Astrocyte (in vitro differentiated cells and primary cell): ENCODE measurements around the gene CCDC102B. TPM values are rescaled to one million over a fixed set of nuclear protein-coding genes. Genes with fewer than 3 reads are reported as not detected.

Experiments used
- DNase-seq: peaks from one replicate; pipeline ENCODE4 v3.0.0-alpha.2; 2010; ENCODE audit warnings: low read depth
- FAIRE-seq: peaks from 2 replicates; lab custom pipeline; 2011; peaks lifted over from hg19 to GRCh38; lab: Jason Lieb, UNC
- H2AFZ ChIP-seq: 2 replicates; pipeline ENCODE4 v1.6.0; 2012; ENCODE audit warnings: low read depth, low read length, inconsistent platforms
- H3K27ac ChIP-seq: 2 replicates; pipeline ENCODE4 v1.5.1; 2011; ENCODE audit warnings: low read depth, low read length, inconsistent platforms
- H3K27me3 ChIP-seq: 2 replicates; pipeline ENCODE4 v1.6.0; 2011; ENCODE audit warnings: low read length, inconsistent platforms; ENCODE audit not compliant: insufficient read depth
- H3K36me3 ChIP-seq: 2 replicates; pipeline ENCODE4 v1.5.1; 2011; ENCODE audit warnings: low read length, inconsistent platforms; ENCODE audit not compliant: insufficient read depth
- H3K4me1 ChIP-seq: 2 replicates; pipeline ENCODE4 v1.5.1; 2011; ENCODE audit warnings: low read length, inconsistent platforms; ENCODE audit not compliant: insufficient read depth
- H3K4me2 ChIP-seq: 2 replicates; pipeline ENCODE4 v1.6.0; 2012; ENCODE audit warnings: low read length, inconsistent platforms
- H3K4me3 ChIP-seq: 2 replicates; pipeline ENCODE4 v1.5.1; 2011; ENCODE audit warnings: low read depth, mild to moderate bottlenecking, low read length, inconsistent platforms; ENCODE audit not compliant: insufficient read depth
- H3K79me2 ChIP-seq: 2 replicates; pipeline ENCODE4 v1.6.0; 2012; ENCODE audit warnings: mild to moderate bottlenecking, low read length, inconsistent platforms; ENCODE audit not compliant: insufficient read depth
- H3K9ac ChIP-seq: 2 replicates; pipeline ENCODE4 v1.6.0; 2012; ENCODE audit warnings: mild to moderate bottlenecking, low read length, inconsistent platforms
- H3K9me3 ChIP-seq: 2 replicates; pipeline ENCODE4 v1.5.1; 2012; ENCODE audit warnings: low read depth, mild to moderate bottlenecking, low read length, inconsistent platforms; ENCODE audit not compliant: insufficient read depth
- H4K20me1 ChIP-seq: 2 replicates; pipeline ENCODE4 v1.6.0; 2012; ENCODE audit warnings: low read length, inconsistent platforms; ENCODE audit not compliant: insufficient read depth
- H3K27ac Mint-ChIP-seq: one replicate; pipeline ENCODE4 v1.8.0; 2021; ENCODE audit warnings: mild to moderate bottlenecking, mixed read lengths; ENCODE audit not compliant: unreplicated experiment
- H3K27me3 Mint-ChIP-seq: one replicate; pipeline ENCODE4 v1.8.0; 2021; ENCODE audit warnings: low read depth, mixed read lengths; ENCODE audit not compliant: unreplicated experiment
- H3K36me3 Mint-ChIP-seq: one replicate; pipeline ENCODE4 v1.8.0; 2021; ENCODE audit warnings: low read depth, mixed read lengths; ENCODE audit not compliant: unreplicated experiment
- H3K4me1 Mint-ChIP-seq: one replicate; pipeline ENCODE4 v1.8.0; 2021; ENCODE audit warnings: low read depth, mixed read lengths; ENCODE audit not compliant: unreplicated experiment
- H3K4me3 Mint-ChIP-seq: one replicate; pipeline ENCODE4 v1.8.0; 2021; ENCODE audit warnings: mild to moderate bottlenecking, moderate library complexity, mixed read lengths; ENCODE audit not compliant: unreplicated experiment
- H3K9me3 Mint-ChIP-seq: one replicate; pipeline ENCODE4 v1.8.0; 2021; ENCODE audit warnings: mild to moderate bottlenecking, mixed read lengths; ENCODE audit not compliant: unreplicated experiment
- EZH2 ChIP-seq: IDR thresholded peaks from 2 replicates; pipeline ENCODE4 v1.6.1; 2012; ENCODE audit warnings: mild to moderate bottlenecking, low read length, inconsistent platforms; ENCODE audit not compliant: insufficient read depth
- total RNA-seq: library from RNA; stranded (reverse); gene quantifications from 2 replicates; pipeline ENCODE4 v1.2.1, GENCODE V29; 2021
- TF ChIP-seq, protein P1 (sequence below): IDR thresholded peaks from 2 replicates; pipeline ENCODE4 v1.5.1; 2011; ENCODE audit warnings: low read depth, mild to moderate bottlenecking, inconsistent platforms, low read length, moderate library complexity; ENCODE audit not compliant: insufficient read depth

CCDC102B gene
- total RNA-seq, 1 donor from 2014 or later = 7.9 TPM

DNA sequence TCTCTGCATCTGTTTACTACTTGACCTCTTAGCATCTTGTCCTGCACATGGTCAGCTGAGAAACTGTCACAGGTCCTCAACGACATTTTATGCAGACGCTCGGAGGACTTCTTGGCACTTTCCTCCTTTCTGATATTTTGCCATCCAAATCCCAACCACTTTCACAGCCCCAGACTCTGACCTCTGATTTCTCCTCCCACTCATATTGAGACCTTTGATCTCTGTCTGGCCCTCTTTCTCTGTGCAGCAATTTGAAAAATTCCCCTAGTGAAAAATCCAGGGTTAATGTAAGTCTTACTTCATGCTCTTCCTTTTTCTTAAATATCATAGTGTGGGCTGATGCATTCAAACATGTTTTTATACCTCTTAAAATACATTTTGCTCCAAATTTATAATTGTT, 273.8 kb downstream of the CCDC102B start:
- Histone ChIP-seq H3K4me1 (no peaks in the 10 kb centered on the region), H3K9ac (no peak overlapping the region), H3K9me3 (no peaks in the 10 kb centered on the region), H3K36me3 (no peaks in the 10 kb centered on the region), H2AFZ (no peak overlapping the region), H3K27ac (no peak overlapping the region), H3K4me3 (no peak overlapping the region), H3K4me2 (no peak overlapping the region), H4K20me1 (no peaks in the 10 kb centered on the region), H3K27me3 (no peaks in the 10 kb centered on the region), H3K79me2 (no peaks in the 10 kb centered on the region)
- TF ChIP-seq, protein P1, sequence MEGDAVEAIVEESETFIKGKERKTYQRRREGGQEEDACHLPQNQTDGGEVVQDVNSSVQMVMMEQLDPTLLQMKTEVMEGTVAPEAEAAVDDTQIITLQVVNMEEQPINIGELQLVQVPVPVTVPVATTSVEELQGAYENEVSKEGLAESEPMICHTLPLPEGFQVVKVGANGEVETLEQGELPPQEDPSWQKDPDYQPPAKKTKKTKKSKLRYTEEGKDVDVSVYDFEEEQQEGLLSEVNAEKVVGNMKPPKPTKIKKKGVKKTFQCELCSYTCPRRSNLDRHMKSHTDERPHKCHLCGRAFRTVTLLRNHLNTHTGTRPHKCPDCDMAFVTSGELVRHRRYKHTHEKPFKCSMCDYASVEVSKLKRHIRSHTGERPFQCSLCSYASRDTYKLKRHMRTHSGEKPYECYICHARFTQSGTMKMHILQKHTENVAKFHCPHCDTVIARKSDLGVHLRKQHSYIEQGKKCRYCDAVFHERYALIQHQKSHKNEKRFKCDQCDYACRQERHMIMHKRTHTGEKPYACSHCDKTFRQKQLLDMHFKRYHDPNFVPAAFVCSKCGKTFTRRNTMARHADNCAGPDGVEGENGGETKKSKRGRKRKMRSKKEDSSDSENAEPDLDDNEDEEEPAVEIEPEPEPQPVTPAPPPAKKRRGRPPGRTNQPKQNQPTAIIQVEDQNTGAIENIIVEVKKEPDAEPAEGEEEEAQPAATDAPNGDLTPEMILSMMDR = no peak
- TF ChIP-seq EZH2 = no peak
- H3K4me1 Mint-ChIP-seq = peaks cover 3% of the 10 kb centered on the region
- no peak overlapping the region for H3K27ac Mint-ChIP-seq
- no peaks in the 10 kb centered on the region for H3K36me3 Mint-ChIP-seq
- H3K27me3 Mint-ChIP-seq = no peaks in the 10 kb centered on the region
- peaks cover 1% of the 10 kb centered on the region for H3K9me3 Mint-ChIP-seq
- no peak overlapping the region for H3K4me3 Mint-ChIP-seq
- DNase-seq = no peak
- FAIRE-seq = no peak

DNA sequence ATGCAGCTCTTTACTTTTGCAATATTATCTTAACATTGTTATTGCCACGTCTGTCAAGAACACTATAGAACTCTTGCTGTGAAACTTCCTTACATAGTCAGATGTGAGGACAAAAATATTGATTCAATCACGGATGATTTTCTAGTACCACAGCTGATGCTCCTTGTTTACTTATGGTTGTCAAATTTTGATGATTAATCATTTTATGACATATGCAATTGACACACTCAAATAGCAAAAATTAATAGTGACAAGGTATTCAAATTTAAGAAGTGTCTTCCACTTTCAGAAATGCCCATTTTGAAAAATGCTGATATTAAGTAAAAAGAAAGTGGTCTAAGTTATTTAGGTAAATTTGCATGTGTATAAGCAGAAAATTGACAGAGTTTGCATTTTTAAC, 284.0 kb downstream of the CCDC102B start:
- Histone ChIP-seq H3K27ac (no peak overlapping the region), H3K79me2 (no peaks in the 10 kb centered on the region), H3K4me3 (no peak overlapping the region), H3K27me3 (no peaks in the 10 kb centered on the region), H3K4me1 (no peaks in the 10 kb centered on the region), H3K36me3 (no peaks in the 10 kb centered on the region), H3K9ac (no peak overlapping the region), H4K20me1 (no peaks in the 10 kb centered on the region), H3K4me2 (no peak overlapping the region), H2AFZ (no peak overlapping the region), H3K9me3 (no peaks in the 10 kb centered on the region)
- H3K4me1 Mint-ChIP-seq = no peaks in the 10 kb centered on the region
- no peak overlapping the region for H3K4me3 Mint-ChIP-seq
- DNase-seq = no peak
- no peak overlapping the region for H3K27ac Mint-ChIP-seq
- H3K36me3 Mint-ChIP-seq = no peaks in the 10 kb centered on the region
- no peaks in the 10 kb centered on the region for H3K9me3 Mint-ChIP-seq
- TF ChIP-seq, protein P1 = no peak
- no peak for TF ChIP-seq EZH2
- no peaks in the 10 kb centered on the region for H3K27me3 Mint-ChIP-seq
- no peak for FAIRE-seq

DNA sequence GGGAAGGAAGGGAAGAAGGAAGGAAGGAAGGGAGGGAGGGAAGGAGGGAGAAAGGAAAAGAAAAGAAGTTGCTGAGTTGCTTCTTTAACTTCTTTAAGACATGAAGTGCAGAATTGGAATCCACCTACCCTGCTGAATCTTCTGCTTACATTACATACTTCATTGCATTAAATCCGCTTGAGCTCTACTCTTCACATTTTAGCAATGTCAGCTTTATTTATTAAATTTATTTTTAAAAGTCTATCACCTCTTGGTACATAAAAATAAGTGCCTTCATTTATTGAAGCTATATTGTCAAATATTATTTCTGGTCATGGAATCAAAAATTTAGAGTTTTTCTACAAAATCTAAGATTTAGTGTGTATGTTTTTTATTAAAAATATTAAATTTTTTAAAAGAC, 284.6 kb downstream of the CCDC102B start:
- no peaks in the 10 kb centered on the region for H3K79me2 ChIP-seq
- DNase-seq = no peak
- no peak overlapping the region for H2AFZ ChIP-seq
- H3K36me3 ChIP-seq = no peaks in the 10 kb centered on the region
- H3K9me3 Mint-ChIP-seq = no peaks in the 10 kb centered on the region
- H4K20me1 ChIP-seq = no peaks in the 10 kb centered on the region
- no peaks in the 10 kb centered on the region for H3K4me1 Mint-ChIP-seq
- TF ChIP-seq EZH2 = no peak
- TF ChIP-seq, protein P1 = no peak
- no peak overlapping the region for H3K4me2 ChIP-seq
- no peak overlapping the region for H3K27ac ChIP-seq
- H3K4me3 Mint-ChIP-seq = no peak overlapping the region
- no peaks in the 10 kb centered on the region for H3K36me3 Mint-ChIP-seq
- FAIRE-seq = no peak
- H3K27me3 Mint-ChIP-seq = no peaks in the 10 kb centered on the region
- no peak overlapping the region for H3K27ac Mint-ChIP-seq
- no peaks in the 10 kb centered on the region for H3K9me3 ChIP-seq
- H3K4me3 ChIP-seq = no peak overlapping the region
- H3K9ac ChIP-seq = no peak overlapping the region
- no peaks in the 10 kb centered on the region for H3K4me1 ChIP-seq
- no peaks in the 10 kb centered on the region for H3K27me3 ChIP-seq
